ENCODE measurements around the gene POLR2C. TPM values are rescaled to one million over a fixed set of nuclear protein-coding genes. Genes with fewer than 3 reads are reported as not detected.
"Not testable (repeated sequence)": the region's sequence is repeated elsewhere in the genome, so short reads cannot be mapped to it uniquely, and the experiment has no call there.

POLR2C gene
- total RNA-seq, 1 experiment from 2014 or later = 85.6 TPM

GRCh38 chr16:57435838-57436237 lies 26.6 kb upstream of the POLR2C start:
- Histone ChIP-seq H3K14ac (ENCODE audit: insufficient read depth, low read length) (no peak overlapping the region), H3K56ac (ENCODE audit: insufficient read length, low read depth, low read length) (no peak overlapping the region), H3K27me3 (ENCODE audit: insufficient read depth, low read length) (no peaks in the 10 kb centered on the region; the same call in 1 of the 2 replicates), H3K79me2 (ENCODE audit: insufficient read depth, low read length) (no peaks in the 10 kb centered on the region), H2AK5ac (ENCODE audit: insufficient read length, low read length) (no peak overlapping the region), H3K23me2 (ENCODE audit: insufficient read length, low read depth, low read length, poor library complexity, severe bottlenecking) (no peaks in the 10 kb centered on the region), H3K4me2 (ENCODE audit: insufficient read depth, insufficient read length, low read length) (no peak overlapping the region), H3K18ac (ENCODE audit: insufficient read length, low read depth, low read length) (no peak overlapping the region), H2BK120ac (ENCODE audit: low read depth, low read length, poor library complexity, severe bottlenecking) (no peak overlapping the region), H2BK12ac (ENCODE audit: insufficient read length, low read depth, low read length) (no peak overlapping the region), H2BK5ac (ENCODE audit: insufficient read length, low read length) (no peak overlapping the region), H2AFZ (ENCODE audit: low read length) (no peak overlapping the region), H4K20me1 (ENCODE audit: control insufficient read depth, insufficient read depth, insufficient read length) (no peaks in the 10 kb centered on the region), H4K8ac (replicated peaks; ENCODE audit: insufficient read length, low read depth, low read length) (no peak overlapping the region), H3K4me1 (ENCODE audit: insufficient read depth, low read length) (no peaks in the 10 kb centered on the region), H3T11ph (ENCODE audit: low read length) (no peak overlapping the region), H2BK20ac (ENCODE audit: low read depth, low read length, poor library complexity, severe bottlenecking) (no peak overlapping the region), H3K9ac (ENCODE audit: extremely low read depth, insufficient read length, low read length) (no peak overlapping the region), H2BK15ac (ENCODE audit: low read depth, low read length) (no peak overlapping the region), H4K91ac (ENCODE audit: insufficient read length, low read depth, low read length) (no peak overlapping the region), H3K79me1 (ENCODE audit: insufficient read depth, low read depth, low read length, poor library complexity, severe bottlenecking) (no peaks in the 10 kb centered on the region), H3K23ac (ENCODE audit: insufficient read length, low read depth, low read length) (no peak overlapping the region), H3K27ac (ENCODE audit: insufficient read length, low read depth, low read length) (no peak overlapping the region), H3K4ac (ENCODE audit: low read depth, low read length) (no peak overlapping the region), H4K5ac (ENCODE audit: insufficient read length, low read depth, low read length) (no peak overlapping the region), H3K9me3 (ENCODE audit: control insufficient read depth, low read depth, low read length) (no peaks in the 10 kb centered on the region)
- H3K4me1 Mint-ChIP-seq = no peaks in the 10 kb centered on the region
- DNase-seq = no peak
- H3K27me3 Mint-ChIP-seq (ENCODE audit: low read depth) = no peaks in the 10 kb centered on the region
- H3K36me3 Mint-ChIP-seq (ENCODE audit: insufficient read depth in 1 of 3, low read depth in 3 of 3) = peaks cover 49 to 84% (median 79%) of the 10 kb centered on the region in 3 experiments
- no peak overlapping the region for H3K4me3 Mint-ChIP-seq
- TF ChIP-seq CTCF (conservative IDR thresholded peaks at IDR 0.05) = no peak
- no CpG with 5 or more reads among the region's 1 CpG for WGBS (ENCODE audit: extremely low coverage, insufficient read length, low lambda C conversion rate)
- H3K27ac Mint-ChIP-seq = no peak overlapping the region; a peak in 1 of 7 replicates
- H3K9me3 Mint-ChIP-seq = peaks cover 9 to 11% of the 10 kb centered on the region in 2 experiments; a peak in 4 of 5 replicates

DNA sequence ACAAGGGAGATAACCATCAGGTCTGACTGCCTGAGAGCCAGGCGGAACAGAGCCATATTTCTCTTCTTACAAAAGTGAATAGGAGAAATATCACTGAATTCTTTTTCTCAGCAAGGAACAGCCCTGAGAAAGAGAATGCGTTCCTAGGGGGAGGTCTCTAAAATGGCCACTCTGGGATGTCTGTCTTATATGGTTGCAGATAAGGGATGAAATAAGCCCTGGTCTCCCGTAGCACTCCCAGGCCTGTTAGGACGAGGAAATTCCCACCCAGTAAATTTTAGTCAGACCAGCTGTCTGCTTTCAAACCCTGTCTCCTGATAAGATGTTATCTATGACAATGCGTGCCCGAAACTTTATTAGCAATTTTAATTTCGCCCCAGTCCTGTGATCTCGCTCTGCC lies 22.5 kb upstream of the POLR2C start:
- H3K79me2 ChIP-seq (ENCODE audit: insufficient read depth, low read length); H3K56ac ChIP-seq (ENCODE audit: insufficient read length, low read depth, low read length); H4K5ac ChIP-seq (ENCODE audit: insufficient read length, low read depth, low read length); H2BK20ac ChIP-seq (ENCODE audit: low read depth, low read length, poor library complexity, severe bottlenecking); H2BK120ac ChIP-seq (ENCODE audit: low read depth, low read length, poor library complexity, severe bottlenecking); H2AFZ ChIP-seq (ENCODE audit: low read length); H3K23me2 ChIP-seq (ENCODE audit: insufficient read length, low read depth, low read length, poor library complexity, severe bottlenecking); H3K27me3 ChIP-seq (ENCODE audit: insufficient read depth, low read length); H3K27ac Mint-ChIP-seq; H2BK12ac ChIP-seq (ENCODE audit: insufficient read length, low read depth, low read length); H3K9ac ChIP-seq (ENCODE audit: extremely low read depth, insufficient read length, low read length); H4K20me1 ChIP-seq (ENCODE audit: control insufficient read depth, insufficient read depth, insufficient read length); H3K79me1 ChIP-seq (ENCODE audit: insufficient read depth, low read depth, low read length, poor library complexity, severe bottlenecking); H4K8ac ChIP-seq (replicated peaks; ENCODE audit: insufficient read length, low read depth, low read length); H3K4me2 ChIP-seq (ENCODE audit: insufficient read depth, insufficient read length, low read length); H4K91ac ChIP-seq (ENCODE audit: insufficient read length, low read depth, low read length); H3K4me1 Mint-ChIP-seq; H3K4me1 ChIP-seq (ENCODE audit: insufficient read depth, low read length); H3K27ac ChIP-seq (ENCODE audit: insufficient read length, low read depth, low read length); H2AK5ac ChIP-seq (ENCODE audit: insufficient read length, low read length); H3K4me3 Mint-ChIP-seq; DNase-seq; H3T11ph ChIP-seq (ENCODE audit: low read length); H2BK5ac ChIP-seq (ENCODE audit: insufficient read length, low read length); H3K27me3 Mint-ChIP-seq (ENCODE audit: low read depth); H3K14ac ChIP-seq (ENCODE audit: insufficient read depth, low read length); H2BK15ac ChIP-seq (ENCODE audit: low read depth, low read length); H3K4ac ChIP-seq (ENCODE audit: low read depth, low read length); H3K9me3 ChIP-seq (ENCODE audit: control insufficient read depth, low read depth, low read length); H3K23ac ChIP-seq (ENCODE audit: insufficient read length, low read depth, low read length); H3K18ac ChIP-seq (ENCODE audit: insufficient read length, low read depth, low read length): not testable (repeated sequence)
- WGBS (ENCODE audit: extremely low coverage, insufficient read length, low lambda C conversion rate) = no CpG with 5 or more reads among the region's 8 CpGs
- peaks cover 12 to 18% of the 10 kb centered on the region in 2 experiments; a peak in 4 of 5 replicates for H3K9me3 Mint-ChIP-seq
- H3K36me3 Mint-ChIP-seq (ENCODE audit: insufficient read depth in 1 of 3, low read depth in 3 of 3) = peaks cover 41 to 62% (median 51%) of the 10 kb centered on the region in 3 experiments

Measured in H9 (cell line).